WTC11 (cell line): ENCODE measurements around the gene C1orf115. TPM values are rescaled to one million over a fixed set of nuclear protein-coding genes. Genes with fewer than 3 reads are reported as not detected.

Source experiments
- CREM ChIP-seq: sonication (generic); formaldehyde crosslinking; IDR thresholded peaks from 2 replicates; pipeline ENCODE4 v1.8.1; 2022; ENCODE audit warnings: mild to moderate bottlenecking, missing genetic modification reagents, moderate library complexity
- ETV6 ChIP-seq: sonication (generic); formaldehyde crosslinking; IDR thresholded peaks from 2 replicates; pipeline ENCODE4 v1.8.1; 2022; ENCODE audit warnings: mild to moderate bottlenecking, missing genetic modification reagents
- FOXP1 ChIP-seq: sonication (generic); formaldehyde crosslinking; IDR thresholded peaks from 2 replicates; pipeline ENCODE4 v1.8.0; 2022; ENCODE audit warnings: missing genetic modification reagents, mild to moderate bottlenecking, moderate library complexity, borderline replicate concordance
- GABPB1 ChIP-seq: sonication (generic); formaldehyde crosslinking; IDR thresholded peaks from 2 replicates; pipeline ENCODE4 v1.8.1; 2023; ENCODE audit warnings: mild to moderate bottlenecking, missing genetic modification reagents
- GRHL2 ChIP-seq: fragments of 250-450 bp; sonication (Bioruptor Pico); IDR thresholded peaks from 2 replicates; pipeline ENCODE4 v1.8.0; 2022; ENCODE audit warnings: mild to moderate bottlenecking, moderate library complexity; ENCODE audit not compliant: insufficient replicate concordance, severe bottlenecking
- OVOL2 ChIP-seq: fragments of 250-450 bp; sonication (Bioruptor Pico); IDR thresholded peaks from 2 replicates; pipeline ENCODE4 v1.9.0; 2021; ENCODE audit warnings: mild to moderate bottlenecking, borderline replicate concordance
- SMAD3 ChIP-seq: sonication (generic); formaldehyde crosslinking; IDR thresholded peaks from 2 replicates; pipeline ENCODE4 v1.8.0; 2022; ENCODE audit warnings: missing genetic modification reagents, mild to moderate bottlenecking, borderline replicate concordance
- TEAD1 ChIP-seq: sonication (generic); formaldehyde crosslinking; IDR thresholded peaks from 2 replicates; pipeline ENCODE4 v1.8.0; 2022; ENCODE audit warnings: mild to moderate bottlenecking, missing genetic modification reagents
- TEAD4 ChIP-seq: sonication (generic); formaldehyde crosslinking; IDR thresholded peaks from 2 replicates; pipeline ENCODE4 v1.8.0; 2022; ENCODE audit warnings: mild to moderate bottlenecking, missing genetic modification reagents
- ZNF219 ChIP-seq: sonication (generic); formaldehyde crosslinking; IDR thresholded peaks from 2 replicates; pipeline ENCODE4 v1.8.0; 2023; ENCODE audit warnings: missing genetic modification reagents, mild to moderate bottlenecking, borderline replicate concordance
- total RNA-seq: library from RNA; stranded (reverse); gene quantifications from 3 replicates; pipeline ENCODE4 v1.2.3, GENCODE V29; 2021
- TF ChIP-seq, protein P1 (sequence below): sonication (generic); formaldehyde crosslinking; IDR thresholded peaks from 2 replicates; pipeline ENCODE4 v1.8.1; 2022; ENCODE audit warnings: missing genetic modification reagents, borderline replicate concordance
- TF ChIP-seq, protein P2 (sequence below): sonication (generic); formaldehyde crosslinking; IDR thresholded peaks from 2 replicates; pipeline ENCODE4 v1.8.0; 2023; ENCODE audit warnings: missing genetic modification reagents, mild to moderate bottlenecking, borderline replicate concordance
- TF ChIP-seq, protein P3 (sequence below): sonication (generic); formaldehyde crosslinking; IDR thresholded peaks from 2 replicates; pipeline ENCODE4 v1.8.0; 2022; ENCODE audit warnings: mild to moderate bottlenecking, missing genetic modification reagents
- TF ChIP-seq, protein P4 (sequence below): sonication (generic); formaldehyde crosslinking; IDR thresholded peaks from 2 replicates; pipeline ENCODE4 v1.8.0; 2022; ENCODE audit warnings: mild to moderate bottlenecking, missing genetic modification reagents
- TF ChIP-seq, protein P5 (sequence below): sonication (generic); formaldehyde crosslinking; IDR thresholded peaks from 2 replicates; pipeline ENCODE4 v1.8.0; 2022; ENCODE audit warnings: mild to moderate bottlenecking, missing genetic modification reagents

C1orf115 gene
- total RNA-seq, 1 experiment from 2014 or later = 10.0 TPM

DNA sequence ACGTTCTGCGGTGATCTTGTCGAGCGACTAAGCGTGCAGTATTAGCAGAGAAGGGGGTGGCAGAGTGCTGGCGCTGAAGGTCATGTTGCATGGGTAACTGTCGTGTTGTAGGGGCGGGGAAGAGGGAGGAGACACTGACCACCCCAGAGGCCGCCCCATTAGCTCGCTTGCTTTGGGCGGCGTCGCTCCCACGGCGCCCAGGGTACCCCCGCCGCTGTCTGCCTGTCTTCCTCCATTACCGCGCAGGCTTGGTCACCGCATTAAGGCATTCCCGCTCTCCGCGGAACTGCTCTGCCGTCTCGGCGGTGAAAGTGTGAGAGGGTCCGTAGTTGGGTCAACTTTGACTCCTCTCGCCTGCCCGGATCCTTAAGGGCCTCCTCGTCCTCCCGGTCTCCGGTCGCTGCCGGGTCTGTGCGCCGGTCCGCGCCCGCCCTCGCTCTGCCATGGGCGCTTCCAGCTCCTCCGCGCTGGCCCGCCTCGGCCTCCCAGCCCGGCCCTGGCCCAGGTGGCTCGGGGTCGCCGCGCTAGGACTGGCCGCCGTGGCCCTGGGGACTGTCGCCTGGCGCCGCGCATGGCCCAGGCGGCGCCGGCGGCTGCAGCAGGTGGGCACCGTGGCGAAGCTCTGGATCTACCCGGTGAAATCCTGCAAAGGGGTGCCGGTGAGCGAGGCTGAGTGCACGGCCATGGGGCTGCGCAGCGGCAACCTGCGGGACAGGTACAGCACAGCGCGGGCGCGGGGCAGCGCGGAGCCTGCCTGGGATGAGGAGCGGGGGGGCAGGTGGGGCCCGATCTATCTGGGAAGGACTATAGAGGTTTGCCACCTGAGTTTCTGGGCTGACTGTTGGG is 58.1 kb downstream of the C1orf115 start, which contains the start of gene MTARC2 (continued):
- TF ChIP-seq TEAD1 (CRISPR knock-in tag) (peak; percentile 23; the same call in 1 of the 2 replicates), FOXP1 (CRISPR knock-in tag) (peak; percentile 65), ETV6 (peak; percentile 9; the same call in 1 of the 2 replicates), GRHL2 (CRISPR knock-in tag) (no peak), ZNF219 (no peak), SMAD3 (CRISPR knock-in tag) (peak; percentile 33; the same call in 1 of the 2 replicates), OVOL2 (CRISPR knock-in tag) (no peak), CREM (CRISPR knock-in tag) (0 out of 2 replicates have a peak, but pooled peaks have one; percentile 46), GABPB1 (CRISPR knock-in tag) (peak; percentile 11; the same call in 1 of the 2 replicates), TEAD4 (peak; percentile 10; the same call in 1 of the 2 replicates)
- TF ChIP-seq, protein P1, sequence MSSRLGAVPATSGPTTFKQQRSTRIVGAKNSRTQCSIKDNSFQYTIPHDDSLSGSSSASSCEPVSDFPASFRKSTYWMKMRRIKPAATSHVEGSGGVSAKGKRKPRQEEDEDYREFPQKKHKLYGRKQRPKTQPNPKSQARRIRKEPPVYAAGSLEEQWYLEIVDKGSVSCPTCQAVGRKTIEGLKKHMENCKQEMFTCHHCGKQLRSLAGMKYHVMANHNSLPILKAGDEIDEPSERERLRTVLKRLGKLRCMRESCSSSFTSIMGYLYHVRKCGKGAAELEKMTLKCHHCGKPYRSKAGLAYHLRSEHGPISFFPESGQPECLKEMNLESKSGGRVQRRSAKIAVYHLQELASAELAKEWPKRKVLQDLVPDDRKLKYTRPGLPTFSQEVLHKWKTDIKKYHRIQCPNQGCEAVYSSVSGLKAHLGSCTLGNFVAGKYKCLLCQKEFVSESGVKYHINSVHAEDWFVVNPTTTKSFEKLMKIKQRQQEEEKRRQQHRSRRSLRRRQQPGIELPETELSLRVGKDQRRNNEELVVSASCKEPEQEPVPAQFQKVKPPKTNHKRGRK (CRISPR knock-in tag) = no peak
- TF ChIP-seq, protein P2, sequence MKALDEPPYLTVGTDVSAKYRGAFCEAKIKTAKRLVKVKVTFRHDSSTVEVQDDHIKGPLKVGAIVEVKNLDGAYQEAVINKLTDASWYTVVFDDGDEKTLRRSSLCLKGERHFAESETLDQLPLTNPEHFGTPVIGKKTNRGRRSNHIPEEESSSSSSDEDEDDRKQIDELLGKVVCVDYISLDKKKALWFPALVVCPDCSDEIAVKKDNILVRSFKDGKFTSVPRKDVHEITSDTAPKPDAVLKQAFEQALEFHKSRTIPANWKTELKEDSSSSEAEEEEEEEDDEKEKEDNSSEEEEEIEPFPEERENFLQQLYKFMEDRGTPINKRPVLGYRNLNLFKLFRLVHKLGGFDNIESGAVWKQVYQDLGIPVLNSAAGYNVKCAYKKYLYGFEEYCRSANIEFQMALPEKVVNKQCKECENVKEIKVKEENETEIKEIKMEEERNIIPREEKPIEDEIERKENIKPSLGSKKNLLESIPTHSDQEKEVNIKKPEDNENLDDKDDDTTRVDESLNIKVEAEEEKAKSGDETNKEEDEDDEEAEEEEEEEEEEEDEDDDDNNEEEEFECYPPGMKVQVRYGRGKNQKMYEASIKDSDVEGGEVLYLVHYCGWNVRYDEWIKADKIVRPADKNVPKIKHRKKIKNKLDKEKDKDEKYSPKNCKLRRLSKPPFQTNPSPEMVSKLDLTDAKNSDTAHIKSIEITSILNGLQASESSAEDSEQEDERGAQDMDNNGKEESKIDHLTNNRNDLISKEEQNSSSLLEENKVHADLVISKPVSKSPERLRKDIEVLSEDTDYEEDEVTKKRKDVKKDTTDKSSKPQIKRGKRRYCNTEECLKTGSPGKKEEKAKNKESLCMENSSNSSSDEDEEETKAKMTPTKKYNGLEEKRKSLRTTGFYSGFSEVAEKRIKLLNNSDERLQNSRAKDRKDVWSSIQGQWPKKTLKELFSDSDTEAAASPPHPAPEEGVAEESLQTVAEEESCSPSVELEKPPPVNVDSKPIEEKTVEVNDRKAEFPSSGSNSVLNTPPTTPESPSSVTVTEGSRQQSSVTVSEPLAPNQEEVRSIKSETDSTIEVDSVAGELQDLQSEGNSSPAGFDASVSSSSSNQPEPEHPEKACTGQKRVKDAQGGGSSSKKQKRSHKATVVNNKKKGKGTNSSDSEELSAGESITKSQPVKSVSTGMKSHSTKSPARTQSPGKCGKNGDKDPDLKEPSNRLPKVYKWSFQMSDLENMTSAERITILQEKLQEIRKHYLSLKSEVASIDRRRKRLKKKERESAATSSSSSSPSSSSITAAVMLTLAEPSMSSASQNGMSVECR (CRISPR knock-in tag) = peak; percentile 73; the same call in 1 of the 2 replicates
- TF ChIP-seq, protein P3, sequence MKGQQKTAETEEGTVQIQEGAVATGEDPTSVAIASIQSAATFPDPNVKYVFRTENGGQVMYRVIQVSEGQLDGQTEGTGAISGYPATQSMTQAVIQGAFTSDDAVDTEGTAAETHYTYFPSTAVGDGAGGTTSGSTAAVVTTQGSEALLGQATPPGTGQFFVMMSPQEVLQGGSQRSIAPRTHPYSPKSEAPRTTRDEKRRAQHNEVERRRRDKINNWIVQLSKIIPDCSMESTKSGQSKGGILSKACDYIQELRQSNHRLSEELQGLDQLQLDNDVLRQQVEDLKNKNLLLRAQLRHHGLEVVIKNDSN (CRISPR knock-in tag) = no peak; the same call in 1 of the 2 replicates
- TF ChIP-seq, protein P4, sequence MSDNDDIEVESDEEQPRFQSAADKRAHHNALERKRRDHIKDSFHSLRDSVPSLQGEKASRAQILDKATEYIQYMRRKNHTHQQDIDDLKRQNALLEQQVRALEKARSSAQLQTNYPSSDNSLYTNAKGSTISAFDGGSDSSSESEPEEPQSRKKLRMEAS (CRISPR knock-in tag) = peak; percentile 87
- TF ChIP-seq, protein P5, sequence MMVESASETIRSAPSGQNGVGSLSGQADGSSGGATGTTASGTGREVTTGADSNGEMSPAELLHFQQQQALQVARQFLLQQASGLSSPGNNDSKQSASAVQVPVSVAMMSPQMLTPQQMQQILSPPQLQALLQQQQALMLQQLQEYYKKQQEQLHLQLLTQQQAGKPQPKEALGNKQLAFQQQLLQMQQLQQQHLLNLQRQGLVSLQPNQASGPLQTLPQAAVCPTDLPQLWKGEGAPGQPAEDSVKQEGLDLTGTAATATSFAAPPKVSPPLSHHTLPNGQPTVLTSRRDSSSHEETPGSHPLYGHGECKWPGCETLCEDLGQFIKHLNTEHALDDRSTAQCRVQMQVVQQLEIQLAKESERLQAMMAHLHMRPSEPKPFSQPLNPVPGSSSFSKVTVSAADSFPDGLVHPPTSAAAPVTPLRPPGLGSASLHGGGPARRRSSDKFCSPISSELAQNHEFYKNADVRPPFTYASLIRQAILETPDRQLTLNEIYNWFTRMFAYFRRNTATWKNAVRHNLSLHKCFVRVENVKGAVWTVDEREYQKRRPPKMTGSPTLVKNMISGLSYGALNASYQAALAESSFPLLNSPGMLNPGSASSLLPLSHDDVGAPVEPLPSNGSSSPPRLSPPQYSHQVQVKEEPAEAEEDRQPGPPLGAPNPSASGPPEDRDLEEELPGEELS (CRISPR knock-in tag) = no peak; the same call in 1 of the 2 replicates

Other genes starting within 250 kb of the C1orf115 start
- 13.9 to 18.6 TPM (median 14.6 TPM) in 3 replicates for gene MARK1, start 162.2 kb upstream of the C1orf115 start, total RNA-seq
- gene MTARC2, start 58.0 kb downstream of the C1orf115 start, total RNA-seq = 12.5 to 15.5 TPM (median 15.2 TPM) in 3 replicates
- 25.8 to 33.6 TPM (median 29.5 TPM) in 3 replicates for gene MTARC1, start 96.5 kb downstream of the C1orf115 start, total RNA-seq
- gene HLX, start 189.1 kb downstream of the C1orf115 start, total RNA-seq = 0.30 to 0.53 TPM in 2 of 3 replicates, not detected in the other